GM12878 (cell line): ENCODE measurements around the gene DDX24. TPM values are rescaled to one million over a fixed set of nuclear protein-coding genes. Genes with fewer than 3 reads are reported as not detected.

Experiments
- ATAC-seq: fragments of 200-7000 bp; cut with Tn5 transposase; 3 replicates; pipeline ENCODE4 v1.9.1; 2020; ENCODE audit warnings: mild to moderate bottlenecking, moderate library complexity
- BruUV-seq: library from RNA; stranded (reverse); fragments of 400-500 nt; replicated peaks from 2 replicates; lab custom pipeline; 2021; lab: Mats Ljungman, UMichigan
- CTCF ChIA-PET: fragments of 300-600 bp; sonication (Branson Sonifier 250); formaldehyde crosslinking; extraction: SDS; loops from one replicate; lab custom pipeline; 2021; ENCODE audit warnings: inconsistent platforms; lab: Yijun Ruan, JAX
- POLR2A ChIA-PET: fragments of 350-600 bp; formaldehyde crosslinking; extraction: SDS; loops from one replicate; lab custom pipeline; 2021; ENCODE audit warnings: inconsistent platforms; lab: Charles Lee
- RAD21 ChIA-PET: fragments of 300-600 bp; sonication (Branson Sonifier 250); formaldehyde crosslinking; loops from one replicate; lab custom pipeline; 2023; ENCODE audit warnings: antibody characterized with exemption; ENCODE audit not compliant: unreplicated experiment; lab: Charles Lee
- SMC1A ChIA-PET: fragments of 300-600 bp; sonication (Branson Sonifier 250); formaldehyde crosslinking; loops from one replicate; lab custom pipeline; 2023; ENCODE audit not compliant: unreplicated experiment, uncharacterized antibody; lab: Charles Lee
- DNase-seq: peaks from one replicate; pipeline ENCODE4 v3.0.0-alpha.2; 2011; ENCODE audit warnings: low read depth, low spot score
- FAIRE-seq: peaks from 3 replicates; lab custom pipeline; 2011; peaks lifted over from hg19 to GRCh38; lab: Jason Lieb, UNC
- H2AFZ ChIP-seq: 2 replicates; pipeline ENCODE4 v1.6.0; 2011; ENCODE audit warnings: low read depth, low read length, control low read depth; ENCODE audit not compliant: control insufficient read depth
- H3K27ac ChIP-seq: 2 replicates; pipeline ENCODE4 v1.5.1; 2011; ENCODE audit warnings: control low read depth; ENCODE audit not compliant: control insufficient read depth, insufficient read depth
- H3K27me3 ChIP-seq, 2 experiments: replicated peaks in 1 of 2; 2 replicates each; pipeline versions ENCODE4 v1.6.0 to v1.6.1; 2011; ENCODE audit warnings: low read length in 1 of 2; ENCODE audit not compliant: control insufficient read depth in 2 of 2, insufficient read depth in 2 of 2
- H3K36me3 ChIP-seq, 2 experiments: 2 replicates each; pipeline ENCODE4 v1.5.1; 2011; ENCODE audit warnings: low read length in 1 of 2; ENCODE audit not compliant: control insufficient read depth in 2 of 2, insufficient read depth in 2 of 2
- H3K4me1 ChIP-seq: 2 replicates; pipeline ENCODE4 v1.6.1; 2011; ENCODE audit warnings: mild to moderate bottlenecking, low read length, moderate library complexity, mixed read lengths; ENCODE audit not compliant: control insufficient read depth, insufficient read depth
- H3K4me2 ChIP-seq: 2 replicates; pipeline ENCODE4 v1.6.0; 2011; ENCODE audit warnings: control low read depth; ENCODE audit not compliant: control insufficient read depth, insufficient read depth
- H3K4me3 ChIP-seq: fragments of 200-600 bp; sonication (generic); 2 replicates; pipeline ENCODE4 v1.5.1; 2016
- H3K79me2 ChIP-seq: 2 replicates; pipeline ENCODE4 v1.6.0; 2011; ENCODE audit warnings: low read length; ENCODE audit not compliant: control insufficient read depth, insufficient read depth
- H3K9ac ChIP-seq: 2 replicates; pipeline ENCODE4 v1.8.0; 2011; ENCODE audit warnings: low read length, control low read depth, mixed read lengths; ENCODE audit not compliant: control insufficient read depth, insufficient read depth
- H3K9me3 ChIP-seq: replicated peaks from 3 replicates; pipeline ENCODE4 v1.5.1; 2011; ENCODE audit warnings: mild to moderate bottlenecking, low read length; ENCODE audit not compliant: control insufficient read depth, insufficient read depth
- H4K20me1 ChIP-seq: 2 replicates; pipeline ENCODE4 v1.6.0; 2011; ENCODE audit not compliant: control insufficient read depth, insufficient read depth
- CHD4 ChIP-seq: fragments of 200-600 bp; sonication (generic); IDR thresholded peaks from 2 replicates; pipeline ENCODE4 v1.6.1; 2016; ENCODE audit warnings: mild to moderate bottlenecking
- CTCF ChIP-seq, 3 experiments: IDR thresholded peaks in 2 of 3; conservative IDR thresholded peaks in 1 of 3; 2 replicates each; pipeline ENCODE4 v1.5.1; 2011; ENCODE audit warnings: low read depth in 3 of 3, low read length in 3 of 3, mild to moderate bottlenecking in 3 of 3, control low read depth in 2 of 3, moderate library complexity in 2 of 3, inconsistent platforms in 1 of 3, mixed read lengths in 1 of 3; ENCODE audit not compliant: control insufficient read depth in 2 of 3, insufficient read depth in 1 of 3; ENCODE audit errors: extremely low read depth in 1 of 3
- E2F4 ChIP-seq: IDR thresholded peaks from 2 replicates; pipeline ENCODE4 v1.6.1; 2012; ENCODE audit warnings: low read depth, low read length, improper control_type of control experiment
- EED ChIP-seq: sonication (generic); IDR thresholded peaks from 2 replicates; pipeline ENCODE4 v1.6.1; 2016; ENCODE audit warnings: antibody characterized with exemption, low read depth
- MAX ChIP-seq: IDR thresholded peaks from 2 replicates; pipeline ENCODE4 v1.6.1; 2012; ENCODE audit warnings: low read depth, low read length, improper control_type of control experiment
- RAD21 ChIP-seq: IDR thresholded peaks from 2 replicates; pipeline ENCODE4 v1.6.1; 2011; ENCODE audit warnings: mild to moderate bottlenecking, low read depth, low read length, moderate library complexity; ENCODE audit not compliant: insufficient read depth
- RELA ChIP-seq: fragments of 450-650 bp; IDR thresholded peaks from 2 replicates; pipeline ENCODE4 v1.8.0; 2014; ENCODE audit warnings: borderline replicate concordance; ENCODE audit not compliant: partially characterized antibody
- RUNX3 ChIP-seq: IDR thresholded peaks from 2 replicates; pipeline ENCODE4 v1.6.1; 2012; ENCODE audit warnings: low read length, inconsistent platforms
- SIX5 ChIP-seq: IDR thresholded peaks from 2 replicates; pipeline ENCODE4 v1.6.1; 2011; ENCODE audit warnings: mild to moderate bottlenecking, low read depth, low read length, moderate library complexity; ENCODE audit not compliant: severe bottlenecking
- SMARCA5 ChIP-seq: fragments of 450-650 bp; IDR thresholded peaks from 2 replicates; pipeline ENCODE4 v1.6.1; 2017; ENCODE audit warnings: mild to moderate bottlenecking
- SMC3 ChIP-seq: IDR thresholded peaks from 2 replicates; pipeline ENCODE4 v1.6.1; 2011; ENCODE audit warnings: low read length, improper control_type of control experiment, borderline replicate concordance
- SP1 ChIP-seq: IDR thresholded peaks from one replicate; pipeline ENCODE4 v1.6.1; 2011; ENCODE audit warnings: low read depth, low read length
- ZBTB33 ChIP-seq: fragments of 450-650 bp; IDR thresholded peaks from 2 replicates; pipeline ENCODE4 v1.6.1; 2017; ENCODE audit warnings: mild to moderate bottlenecking
- ZNF687 ChIP-seq: fragments of 450-650 bp; IDR thresholded peaks from 2 replicates; pipeline ENCODE4 v1.6.1; 2017; ENCODE audit warnings: mild to moderate bottlenecking, moderate library complexity
- WGBS: methylation state at CpG from one replicate; pipeline ENCODE4 v1.1.6; 2016; ENCODE audit warnings: low lambda C conversion rate; ENCODE audit not compliant: insufficient replicate concordance, insufficient coverage; ENCODE audit errors: missing lambda C conversion rate; 5-methylcytosine and 5-hydroxymethylcytosine counted together
- in situ Hi-C: fragments of 300-500 bp; cut with MboI; formaldehyde crosslinking; loops from 9 replicates; pipeline ENCODE4 v1.14.3; 2018; ENCODE audit warnings: mixed read lengths
- intact Hi-C: fragments of 100-400 bp; cut with micrococcal nuclease; formaldehyde crosslinking; loops from one replicate; pipeline ENCODE4 v1.14.2; 2022; ENCODE audit not compliant: unreplicated experiment
- polyA plus RNA-seq, 11 experiments: library from polyadenylated mRNA; depleted of rRNA in 4 of 11; unstranded in 6 of 11; stranded (reverse) in 5 of 11; fragments of >200 nt; fragmentation: Nextera tagmentation in 4 of 11; fragmentation: Illumina TruSeq in 1 of 11; extraction: Ambion mirVana in 4 of 11; extraction: Trizol in 1 of 11; gene quantifications; 1 replicate in 1 of 11; 2 replicates in 10 of 11; pipeline versions ENCODE4 v1.2.1 to v1.2.3, GENCODE V29; 2011 to 2016; ENCODE audit warnings: inconsistent platforms in 2 of 11, missing spikeins in 2 of 11, low read depth in 1 of 11
- total RNA-seq, 4 experiments: library from RNA; depleted of rRNA in 3 of 4; stranded (reverse); fragments of >200 nt in 3 of 4; fragmentation: Illumina TruSeq in 1 of 4; extraction: Trizol in 1 of 4; gene quantifications; 2 replicates each; pipeline versions ENCODE4 v1.2.1 to v1.2.3, GENCODE V29; 2013 to 2021

DDX24 gene
- total and polyA plus RNA-seq, 10 of the 15 experiments (the other 5 are each of a cell fraction or from before 2014, with no cell fraction given), result 137 to 266 (median 184) TPM

GRCh38 chr14:93999573-93999972 lies 81.4 kb downstream of the DDX24 start:
- no peaks in the 10 kb centered on the region for H3K9me3 ChIP-seq
- ChIA-PET CTCF (interaction anchor here (0.6 to 16.9 kb wide), 25 partner anchors 8 to 451 kb away, joined by 3 to 541 read pairs (median 6); partner anchors contain the start of genes ASB2 and IFI27L1), RAD21 (interaction anchor here (0.9 to 9.3 kb wide), 17 partner anchors 9 to 137 kb away, joined by 3 to 344 read pairs (median 15); partner anchors contain the start of genes ASB2 and OTUB2), SMC1A (interaction anchor here (0.9 to 7.3 kb wide), 20 partner anchors 9 to 345 kb away, joined by 3 to 180 read pairs (median 10); partner anchors contain the start of genes ASB2 and IFI27L2), POLR2A (interaction anchor here (0.9 to 3.4 kb wide), 16 partner anchors 9 to 60 kb away, joined by 3 to 33 read pairs (median 8); partner anchors contain the start of gene ASB2)
- H3K79me2 ChIP-seq, result no peaks in the 10 kb centered on the region
- no peak overlapping the region for H3K4me2 ChIP-seq
- no peaks in the 10 kb centered on the region for H3K36me3 ChIP-seq
- intact Hi-C loops, result no loop called here
- BruUV-seq, result no TSS peak
- H3K27ac ChIP-seq, result no peak overlapping the region
- ATAC-seq (peak; percentile 65), FAIRE-seq (peak; percentile 49), DNase-seq (no peak)
- H2AFZ ChIP-seq, result no peak overlapping the region
- H4K20me1 ChIP-seq, result no peaks in the 10 kb centered on the region
- no peak overlapping the region for H3K4me3 ChIP-seq
- in situ Hi-C loops, result no loop called here
- H3K27me3 ChIP-seq, result no peaks in the 10 kb centered on the region
- H3K9ac ChIP-seq, result no peak overlapping the region
- 27% methylated on average over 8 of the region's 8 CpGs for WGBS
- H3K4me1 ChIP-seq, result peaks cover 26% of the 10 kb centered on the region
- TF ChIP-seq E2F4 (no peak), SIX5 (no peak), RUNX3 (peak; percentile 25; the same call in 1 of the 2 replicates), RELA (peak; percentile 38), ZBTB33 (peak; percentile 92), SMC3 (peak; percentile 55; the same call in 1 of the 2 replicates), CTCF (IDR thresholded peaks at IDR 0.05 in 2 of 3, conservative IDR thresholded peaks at IDR 0.05 in 1 of 3; ENCODE audit: control insufficient read depth in 2 of 3, extremely low read depth in 1 of 3, insufficient read depth in 1 of 3, low read depth in 3 of 3, low read length in 3 of 3) (peak; percentile 32 to 67 (median 34); a peak in 5 of 6 replicates), RAD21 (peak; percentile 34; the same call in 1 of the 2 replicates), ZNF687 (peak; percentile 67), CHD4 (no peak), SMARCA5 (peak; percentile 81; the same call in 1 of the 2 replicates), SP1 (no peak), MAX (0 out of 2 replicates have a peak, but pooled peaks have one; percentile 22), EED (0 out of 2 replicates have a peak, but pooled peaks have one; percentile 34)
